Lower leg skin (tissue), 3 donors: Measurements from ENCODE around the gene ITGB8.

Experiments
- POLR2A ChIP-seq, 2 donors: fragments of 450-650 bp; IDR thresholded peaks; one replicate each; pipeline ENCODE4 v1.6.1; 2016 to 2017; ENCODE audit warnings: antibody characterized with exemption in 2 of 2, mild to moderate bottlenecking in 1 of 2, moderate library complexity in 1 of 2
- TF ChIP-seq, protein P1 (sequence below), 3 donors: fragments of 450-650 bp; IDR thresholded peaks; one replicate each; pipeline ENCODE4 v1.5.1; 2016; ENCODE audit warnings: antibody characterized with exemption in 3 of 3, mild to moderate bottlenecking in 3 of 3, moderate library complexity in 2 of 3

DNA sequence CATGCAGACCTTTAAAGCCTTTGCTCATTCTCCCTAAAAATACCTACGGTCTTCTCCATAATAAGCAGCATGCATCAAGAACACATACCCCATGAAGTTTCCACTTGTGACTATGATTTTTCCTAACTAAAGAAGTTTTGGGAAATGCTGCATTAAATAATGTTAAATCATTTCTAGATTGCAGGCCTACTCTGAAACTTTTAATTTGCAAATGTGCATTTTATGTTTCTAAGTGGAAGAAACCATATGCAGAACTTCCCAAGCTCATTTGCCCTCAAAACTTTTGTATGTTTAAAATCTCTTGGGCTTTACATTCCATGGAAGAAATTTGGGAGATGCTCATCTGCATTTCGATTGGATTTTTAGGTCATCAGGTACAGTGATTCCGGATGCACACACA lies 63.6 kb downstream of the ITGB8 start:
- TF ChIP-seq, protein P1, sequence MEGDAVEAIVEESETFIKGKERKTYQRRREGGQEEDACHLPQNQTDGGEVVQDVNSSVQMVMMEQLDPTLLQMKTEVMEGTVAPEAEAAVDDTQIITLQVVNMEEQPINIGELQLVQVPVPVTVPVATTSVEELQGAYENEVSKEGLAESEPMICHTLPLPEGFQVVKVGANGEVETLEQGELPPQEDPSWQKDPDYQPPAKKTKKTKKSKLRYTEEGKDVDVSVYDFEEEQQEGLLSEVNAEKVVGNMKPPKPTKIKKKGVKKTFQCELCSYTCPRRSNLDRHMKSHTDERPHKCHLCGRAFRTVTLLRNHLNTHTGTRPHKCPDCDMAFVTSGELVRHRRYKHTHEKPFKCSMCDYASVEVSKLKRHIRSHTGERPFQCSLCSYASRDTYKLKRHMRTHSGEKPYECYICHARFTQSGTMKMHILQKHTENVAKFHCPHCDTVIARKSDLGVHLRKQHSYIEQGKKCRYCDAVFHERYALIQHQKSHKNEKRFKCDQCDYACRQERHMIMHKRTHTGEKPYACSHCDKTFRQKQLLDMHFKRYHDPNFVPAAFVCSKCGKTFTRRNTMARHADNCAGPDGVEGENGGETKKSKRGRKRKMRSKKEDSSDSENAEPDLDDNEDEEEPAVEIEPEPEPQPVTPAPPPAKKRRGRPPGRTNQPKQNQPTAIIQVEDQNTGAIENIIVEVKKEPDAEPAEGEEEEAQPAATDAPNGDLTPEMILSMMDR (IDR thresholded peaks at IDR 0.05) = no peak
- TF ChIP-seq POLR2A (IDR thresholded peaks at IDR 0.05) = no peak
